GM21619 (cell line): ENCODE results near the gene ANAPC1.
"Not testable (repeated sequence)": the region's sequence is repeated elsewhere in the genome, so short reads cannot be mapped to it uniquely, and the experiment has no call there.

Source experiments
- ATAC-seq: cut with Tn5 transposase; IDR thresholded peaks from one replicate; pipeline ENCODE4 v1.9.1; 2021; ENCODE audit not compliant: unreplicated experiment

Gene ANAPC1, protein sequence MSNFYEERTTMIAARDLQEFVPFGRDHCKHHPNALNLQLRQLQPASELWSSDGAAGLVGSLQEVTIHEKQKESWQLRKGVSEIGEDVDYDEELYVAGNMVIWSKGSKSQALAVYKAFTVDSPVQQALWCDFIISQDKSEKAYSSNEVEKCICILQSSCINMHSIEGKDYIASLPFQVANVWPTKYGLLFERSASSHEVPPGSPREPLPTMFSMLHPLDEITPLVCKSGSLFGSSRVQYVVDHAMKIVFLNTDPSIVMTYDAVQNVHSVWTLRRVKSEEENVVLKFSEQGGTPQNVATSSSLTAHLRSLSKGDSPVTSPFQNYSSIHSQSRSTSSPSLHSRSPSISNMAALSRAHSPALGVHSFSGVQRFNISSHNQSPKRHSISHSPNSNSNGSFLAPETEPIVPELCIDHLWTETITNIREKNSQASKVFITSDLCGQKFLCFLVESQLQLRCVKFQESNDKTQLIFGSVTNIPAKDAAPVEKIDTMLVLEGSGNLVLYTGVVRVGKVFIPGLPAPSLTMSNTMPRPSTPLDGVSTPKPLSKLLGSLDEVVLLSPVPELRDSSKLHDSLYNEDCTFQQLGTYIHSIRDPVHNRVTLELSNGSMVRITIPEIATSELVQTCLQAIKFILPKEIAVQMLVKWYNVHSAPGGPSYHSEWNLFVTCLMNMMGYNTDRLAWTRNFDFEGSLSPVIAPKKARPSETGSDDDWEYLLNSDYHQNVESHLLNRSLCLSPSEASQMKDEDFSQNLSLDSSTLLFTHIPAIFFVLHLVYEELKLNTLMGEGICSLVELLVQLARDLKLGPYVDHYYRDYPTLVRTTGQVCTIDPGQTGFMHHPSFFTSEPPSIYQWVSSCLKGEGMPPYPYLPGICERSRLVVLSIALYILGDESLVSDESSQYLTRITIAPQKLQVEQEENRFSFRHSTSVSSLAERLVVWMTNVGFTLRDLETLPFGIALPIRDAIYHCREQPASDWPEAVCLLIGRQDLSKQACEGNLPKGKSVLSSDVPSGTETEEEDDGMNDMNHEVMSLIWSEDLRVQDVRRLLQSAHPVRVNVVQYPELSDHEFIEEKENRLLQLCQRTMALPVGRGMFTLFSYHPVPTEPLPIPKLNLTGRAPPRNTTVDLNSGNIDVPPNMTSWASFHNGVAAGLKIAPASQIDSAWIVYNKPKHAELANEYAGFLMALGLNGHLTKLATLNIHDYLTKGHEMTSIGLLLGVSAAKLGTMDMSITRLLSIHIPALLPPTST (N-terminal part only)

GRCh38 chr2:111883661-111884591 is at the start of gene ANAPC1:
ANAPC1 (minus strand) TSS chr2:111884193; CDS start chr2:111880825, 3,368 bp downstream.
- peak; percentile 86 for ATAC-seq

DNA sequence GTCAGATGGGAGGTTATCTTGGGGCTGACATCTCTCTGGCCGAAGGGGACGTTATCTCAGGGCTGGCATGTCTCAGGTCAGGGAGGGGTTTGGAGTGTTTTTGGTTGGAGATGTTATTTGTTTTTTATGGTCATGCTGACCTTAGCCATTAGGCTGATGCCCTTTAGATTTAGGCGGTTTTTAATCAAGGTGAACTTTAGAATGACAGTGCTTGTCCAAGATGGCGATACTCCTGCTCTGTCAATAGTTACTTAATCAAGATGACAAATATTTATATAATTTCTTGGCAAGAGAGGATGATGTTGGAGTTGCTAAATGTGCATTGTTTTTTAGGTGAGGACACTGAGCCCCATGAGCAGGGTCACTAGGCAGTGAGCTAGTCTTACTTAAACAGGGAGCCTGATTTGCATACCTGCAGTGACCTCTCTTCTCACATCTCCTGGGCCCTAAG is 48.9 kb upstream of the ANAPC1 start:
- no peak for ATAC-seq

- ATAC-seq = no peak
Measured at GRCh38 chr2:111930875-111931274, 46.9 kb upstream of the ANAPC1 start.

GRCh38 chr2:111930409-111930808 is 46.4 kb upstream of the ANAPC1 start:
- no peak for ATAC-seq

GRCh38 chr2:111927723-111928122 is 43.7 kb upstream of the ANAPC1 start:
- no peak for ATAC-seq

DNA sequence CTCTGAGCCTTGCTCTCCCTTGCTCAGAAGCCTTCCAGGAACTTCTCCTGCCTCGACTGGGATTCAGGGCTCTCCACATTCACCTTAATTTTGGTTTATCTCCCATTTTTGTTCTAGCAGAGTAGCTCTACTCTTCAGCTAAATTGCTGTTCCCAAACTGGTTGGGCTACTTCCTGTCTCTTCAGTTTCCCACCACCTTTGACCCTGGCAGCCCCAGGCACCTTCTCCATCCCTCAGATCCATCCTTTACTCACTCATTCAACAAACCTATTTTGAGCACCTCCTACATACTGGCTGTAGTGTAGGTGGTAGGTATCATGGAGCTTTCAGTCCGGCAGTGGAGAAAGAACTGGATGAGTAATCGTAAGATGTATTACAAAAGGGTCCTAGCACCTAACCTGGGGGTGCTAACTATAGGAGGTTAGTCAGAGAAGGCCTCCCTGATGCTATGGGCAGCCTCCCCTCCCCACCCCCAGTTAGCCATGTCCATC is 40.7 kb upstream of the ANAPC1 start:
- ATAC-seq = no peak

- ATAC-seq = no peak
Measured at GRCh38 chr2:111923276-111923804, 39.3 kb upstream of the ANAPC1 start.

DNA sequence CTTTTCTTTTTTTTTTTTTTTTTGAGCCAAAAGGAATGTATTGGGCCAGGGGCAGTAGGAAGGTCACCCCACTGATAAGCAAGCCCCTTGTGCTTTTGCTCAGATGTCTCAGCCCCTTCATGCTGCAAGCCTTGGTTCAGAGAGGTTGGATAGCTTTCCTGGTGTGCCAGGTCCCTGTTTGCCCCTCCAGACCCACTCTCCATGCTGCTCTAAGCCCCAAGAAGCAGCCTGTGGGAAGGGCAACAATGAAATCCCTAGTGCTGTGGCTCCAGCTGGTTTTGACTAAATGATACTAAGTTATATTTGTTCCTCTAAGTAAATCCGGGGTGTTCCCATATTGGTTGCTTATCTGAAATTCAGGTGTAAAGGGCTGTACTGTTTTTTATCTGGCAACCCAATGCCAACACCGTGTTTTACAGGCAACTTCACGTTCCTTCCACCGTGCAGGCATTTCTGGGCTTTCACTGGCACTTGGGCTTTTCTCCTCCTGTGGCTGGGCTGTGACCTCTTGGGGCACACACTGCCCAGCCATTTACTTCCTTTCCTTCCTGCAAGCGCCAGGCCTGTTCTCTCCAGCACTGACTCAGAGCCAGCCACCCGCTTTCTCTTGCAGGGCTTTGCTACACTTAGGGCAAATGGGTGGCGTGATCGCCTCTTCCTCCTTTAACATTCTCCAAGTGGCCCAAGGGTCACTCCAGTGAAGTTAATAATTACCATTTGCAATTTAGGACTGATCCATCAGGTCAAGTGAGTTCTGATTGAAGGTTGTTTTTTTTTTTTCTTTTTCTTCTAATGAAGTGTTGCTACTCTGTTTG is 36.0 kb upstream of the ANAPC1 start:
- no peak for ATAC-seq

DNA sequence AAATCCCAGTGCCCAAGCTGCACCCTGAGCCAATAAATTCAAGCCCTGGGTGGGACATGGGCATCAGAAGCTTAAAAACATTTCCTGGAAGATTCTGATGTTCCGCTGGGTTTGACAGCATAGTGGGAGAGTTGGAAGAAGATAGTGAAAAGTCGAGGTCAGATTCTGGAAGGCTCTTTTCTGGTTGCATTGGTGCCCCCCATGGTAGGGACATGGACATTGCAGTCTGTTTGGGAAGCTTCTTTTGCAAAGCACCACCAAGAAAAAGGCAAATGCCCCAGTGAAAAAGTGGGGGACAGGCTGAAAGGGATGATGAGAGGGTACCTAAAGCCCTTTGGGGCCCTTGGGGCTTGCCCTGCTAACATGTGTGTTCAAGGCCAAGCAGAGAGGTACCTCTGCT is 35.4 kb upstream of the ANAPC1 start:
- ATAC-seq = no peak

- ATAC-seq = no peak
Measured at GRCh38 chr2:111918383-111918806, 34.4 kb upstream of the ANAPC1 start.

GRCh38 chr2:111917106-111917505 is 33.1 kb upstream of the ANAPC1 start:
- no peak for ATAC-seq

- no peak for ATAC-seq
Measured at GRCh38 chr2:111912547-111912946, 28.6 kb upstream of the ANAPC1 start.

DNA sequence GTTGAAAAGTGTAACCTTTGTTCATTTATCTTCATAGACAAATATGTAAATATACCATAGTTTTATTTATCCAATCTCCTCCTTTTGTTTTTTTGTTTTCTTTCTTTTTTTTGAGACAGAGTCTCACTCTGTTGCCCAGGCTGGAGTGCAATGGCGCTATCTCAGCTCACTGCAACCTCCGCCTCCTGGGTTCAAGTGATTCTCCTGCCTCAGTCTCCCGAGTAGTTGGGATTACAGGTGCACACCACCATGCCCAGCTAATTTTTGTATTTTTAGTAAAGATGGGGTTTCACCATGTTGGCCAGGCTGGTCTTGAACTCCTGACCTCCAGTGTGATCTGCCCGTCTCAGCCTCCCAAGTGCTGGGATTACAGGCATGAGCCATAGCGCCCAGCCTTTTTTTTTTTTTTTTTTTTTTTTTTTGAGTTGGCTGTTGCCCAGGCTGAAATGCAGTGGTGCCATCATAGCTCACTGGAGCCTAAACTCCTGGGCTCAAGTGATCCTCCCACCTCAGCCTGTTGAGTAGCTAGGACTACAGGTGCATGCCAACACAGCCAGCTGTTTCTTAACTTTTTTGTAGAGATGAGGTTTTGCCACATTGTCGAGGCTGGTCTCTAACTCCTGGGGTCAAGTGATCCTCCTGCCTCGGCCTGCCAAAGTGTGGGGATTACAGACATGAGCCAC is 27.4 kb upstream of the ANAPC1 start:
- not testable (repeated sequence) for ATAC-seq

DNA sequence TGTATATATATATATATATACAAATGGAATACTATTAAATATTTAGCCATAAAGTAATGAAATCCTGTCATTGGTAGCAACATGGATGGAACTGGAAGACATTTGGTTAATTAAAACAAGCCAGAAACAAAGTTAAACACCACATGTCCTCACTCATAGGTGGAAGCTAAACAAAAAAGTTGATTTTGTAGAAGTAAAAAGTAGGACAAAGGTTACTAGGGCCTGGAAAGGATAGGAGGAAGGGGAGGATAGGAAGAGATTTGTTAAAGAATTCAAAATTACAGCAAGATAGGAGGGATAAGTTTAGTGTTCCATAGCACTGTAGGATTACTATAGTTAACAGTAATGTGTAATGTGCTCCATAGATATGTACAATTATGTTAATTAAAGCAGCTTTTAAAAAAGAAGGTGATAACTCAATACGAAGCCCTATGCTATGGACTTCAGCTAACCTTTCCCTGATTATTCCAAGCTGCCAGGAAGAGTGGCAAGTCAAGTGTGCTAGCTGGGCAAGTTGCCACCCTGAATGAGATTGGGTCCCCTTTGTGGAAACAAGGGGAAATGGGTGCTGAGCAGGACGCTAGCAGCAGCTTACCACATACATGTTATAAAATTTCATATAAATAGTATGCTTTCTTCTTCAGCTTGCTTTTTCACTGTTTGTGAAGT is 26.8 kb upstream of the ANAPC1 start:
- ATAC-seq = no peak

DNA sequence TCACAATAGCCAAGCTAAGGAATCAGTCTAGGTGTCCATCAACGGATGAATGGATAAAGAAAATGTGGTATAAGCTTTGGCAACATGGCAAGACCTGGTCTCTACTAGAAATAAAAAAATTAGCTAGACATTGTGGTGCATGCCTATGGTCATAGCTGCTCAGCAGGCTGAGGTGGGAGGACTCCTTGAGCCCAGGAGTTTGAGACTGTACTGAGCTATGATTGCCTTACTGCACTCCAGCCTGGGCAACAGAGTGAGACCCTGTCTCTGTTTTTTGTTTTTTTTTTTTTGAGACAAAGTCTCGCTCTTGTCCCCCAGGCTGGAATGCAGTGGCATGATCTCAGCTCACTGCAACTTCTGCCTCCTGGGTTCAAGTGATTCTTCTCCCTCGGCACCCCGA is 26.0 kb upstream of the ANAPC1 start:
- not testable (repeated sequence) for ATAC-seq

DNA sequence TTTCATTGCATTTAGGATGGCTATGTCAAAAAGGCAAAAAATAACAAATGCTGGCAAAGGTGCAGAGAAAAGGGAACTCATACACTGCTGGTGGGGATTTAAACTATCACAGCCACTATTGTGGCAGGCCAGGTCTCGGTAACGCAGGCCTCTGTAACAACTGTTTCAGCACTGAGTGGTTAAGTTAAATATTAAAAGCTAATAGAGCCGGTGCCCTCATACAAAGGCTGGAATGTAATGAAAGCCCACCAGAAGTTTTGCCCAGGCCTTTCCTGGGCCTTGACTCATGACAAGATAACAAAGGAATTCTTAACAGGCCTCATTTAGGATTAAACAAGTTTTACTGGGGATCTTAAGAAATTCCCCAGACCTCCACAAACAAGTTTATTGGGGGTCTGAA is 25.1 kb upstream of the ANAPC1 start:
- ATAC-seq = no peak

GRCh38 chr2:111908578-111908977 is 24.6 kb upstream of the ANAPC1 start:
- no peak for ATAC-seq
